Vagina (tissue), 2 donors: ENCODE measurements around the gene NAV1.

Source experiments
- POLR2AphosphoS5 ChIP-seq, 2 donors: sonication (generic); formaldehyde crosslinking; IDR thresholded peaks; one replicate each; pipeline ENCODE4 v1.9.0; 2017; ENCODE audit warnings: antibody characterized with exemption in 2 of 2, mild to moderate bottlenecking in 2 of 2, low read depth in 1 of 2; ENCODE audit not compliant: insufficient read depth in 1 of 2
- TF ChIP-seq, protein P1 (sequence below), 3 experiments: fragments of 450-650 bp in 2 of 3; fragments of 200-600 bp in 1 of 3; sonication (generic) in 1 of 3; IDR thresholded peaks; one replicate each; pipeline ENCODE4 v1.5.1; 2017 to 2019; ENCODE audit warnings: antibody characterized with exemption in 3 of 3, mild to moderate bottlenecking in 2 of 3, moderate library complexity in 2 of 3

DNA sequence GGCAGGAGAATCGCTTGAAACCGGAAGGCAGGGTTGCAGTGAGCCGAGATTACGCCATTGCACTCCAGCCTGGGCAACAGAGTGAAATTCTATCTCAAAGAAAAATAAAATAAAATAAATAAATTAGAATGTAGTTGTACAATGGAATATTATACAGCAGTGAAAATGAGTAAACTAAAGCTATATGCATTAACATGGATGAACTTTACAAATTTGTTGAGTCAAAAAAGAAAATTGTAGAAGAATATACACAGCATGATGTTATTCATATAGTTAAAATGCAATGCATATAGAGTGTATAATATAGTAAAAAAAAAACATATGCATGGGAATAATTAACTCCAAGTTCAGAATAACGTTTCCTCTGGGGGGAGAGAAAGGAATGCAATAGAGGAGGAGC, 11.0 kb upstream of the NAV1 start:
- TF ChIP-seq, protein P1, sequence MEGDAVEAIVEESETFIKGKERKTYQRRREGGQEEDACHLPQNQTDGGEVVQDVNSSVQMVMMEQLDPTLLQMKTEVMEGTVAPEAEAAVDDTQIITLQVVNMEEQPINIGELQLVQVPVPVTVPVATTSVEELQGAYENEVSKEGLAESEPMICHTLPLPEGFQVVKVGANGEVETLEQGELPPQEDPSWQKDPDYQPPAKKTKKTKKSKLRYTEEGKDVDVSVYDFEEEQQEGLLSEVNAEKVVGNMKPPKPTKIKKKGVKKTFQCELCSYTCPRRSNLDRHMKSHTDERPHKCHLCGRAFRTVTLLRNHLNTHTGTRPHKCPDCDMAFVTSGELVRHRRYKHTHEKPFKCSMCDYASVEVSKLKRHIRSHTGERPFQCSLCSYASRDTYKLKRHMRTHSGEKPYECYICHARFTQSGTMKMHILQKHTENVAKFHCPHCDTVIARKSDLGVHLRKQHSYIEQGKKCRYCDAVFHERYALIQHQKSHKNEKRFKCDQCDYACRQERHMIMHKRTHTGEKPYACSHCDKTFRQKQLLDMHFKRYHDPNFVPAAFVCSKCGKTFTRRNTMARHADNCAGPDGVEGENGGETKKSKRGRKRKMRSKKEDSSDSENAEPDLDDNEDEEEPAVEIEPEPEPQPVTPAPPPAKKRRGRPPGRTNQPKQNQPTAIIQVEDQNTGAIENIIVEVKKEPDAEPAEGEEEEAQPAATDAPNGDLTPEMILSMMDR (IDR thresholded peaks at IDR 0.05), result no peak
- no peak for TF ChIP-seq POLR2AphosphoS5 (IDR thresholded peaks at IDR 0.05; ENCODE audit: insufficient read depth in 1 of 2, low read depth in 1 of 2)
